DND-41 (cell line): Measurements from ENCODE around the gene PRRC2B.

ENCODE experiments used
- EZH2 ChIP-seq: IDR thresholded peaks from 3 replicates; pipeline ENCODE4 v1.6.1; 2012; ENCODE audit warnings: borderline replicate concordance, low read depth, mild to moderate bottlenecking, moderate library complexity, low read length, inconsistent platforms; ENCODE audit not compliant: severe bottlenecking
- TF ChIP-seq, protein P1 (sequence below): IDR thresholded peaks from 2 replicates; pipeline ENCODE4 v1.5.1; 2012; ENCODE audit warnings: borderline replicate concordance, low read length, moderate library complexity, mild to moderate bottlenecking; ENCODE audit not compliant: poor library complexity, severe bottlenecking; ENCODE audit errors: extremely low read depth

DNA sequence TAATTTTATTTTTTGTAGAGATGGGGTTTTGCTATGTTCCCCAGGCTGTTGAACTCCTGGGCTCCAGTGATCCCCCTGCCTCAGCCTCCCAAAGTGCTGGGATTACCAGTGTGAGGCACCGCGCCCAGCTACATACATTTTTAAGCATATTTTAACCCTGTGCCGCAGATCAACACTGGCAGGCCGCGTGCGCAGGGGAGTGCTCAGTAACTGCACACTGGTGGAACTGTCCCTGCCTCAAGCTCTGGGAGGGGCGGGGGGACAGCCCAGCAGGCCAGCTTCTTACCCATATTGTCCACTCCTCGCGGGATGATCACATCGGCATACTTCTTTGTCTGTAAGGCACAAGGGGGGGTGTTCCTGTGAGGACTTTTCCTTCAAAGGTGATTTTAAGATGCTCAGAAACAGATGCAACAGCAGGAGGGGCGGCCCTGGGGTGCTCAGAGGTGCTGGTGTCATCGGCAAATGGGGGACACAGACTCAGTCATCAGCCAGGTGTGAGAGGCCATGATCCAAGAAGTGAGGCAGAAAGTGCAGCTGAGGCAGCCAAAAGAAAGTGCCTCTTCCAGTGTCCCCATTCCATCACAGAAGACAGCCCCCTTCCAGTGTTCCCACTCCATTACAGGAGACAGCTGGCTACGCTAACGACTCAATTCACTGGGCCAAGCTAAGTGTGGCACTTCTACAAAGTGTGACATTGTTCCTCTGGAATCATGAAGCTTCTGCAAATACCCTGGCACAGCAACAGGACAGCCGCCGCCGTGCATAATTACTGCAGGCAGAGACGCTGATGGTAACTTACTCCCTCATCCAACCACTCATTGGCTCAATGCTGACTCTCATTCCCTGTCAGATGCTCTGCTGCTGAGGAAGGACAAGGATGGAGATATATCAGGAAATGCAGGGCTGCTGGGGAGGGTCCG is 132.0 kb downstream of the PRRC2B start:
- TF ChIP-seq, protein P1, sequence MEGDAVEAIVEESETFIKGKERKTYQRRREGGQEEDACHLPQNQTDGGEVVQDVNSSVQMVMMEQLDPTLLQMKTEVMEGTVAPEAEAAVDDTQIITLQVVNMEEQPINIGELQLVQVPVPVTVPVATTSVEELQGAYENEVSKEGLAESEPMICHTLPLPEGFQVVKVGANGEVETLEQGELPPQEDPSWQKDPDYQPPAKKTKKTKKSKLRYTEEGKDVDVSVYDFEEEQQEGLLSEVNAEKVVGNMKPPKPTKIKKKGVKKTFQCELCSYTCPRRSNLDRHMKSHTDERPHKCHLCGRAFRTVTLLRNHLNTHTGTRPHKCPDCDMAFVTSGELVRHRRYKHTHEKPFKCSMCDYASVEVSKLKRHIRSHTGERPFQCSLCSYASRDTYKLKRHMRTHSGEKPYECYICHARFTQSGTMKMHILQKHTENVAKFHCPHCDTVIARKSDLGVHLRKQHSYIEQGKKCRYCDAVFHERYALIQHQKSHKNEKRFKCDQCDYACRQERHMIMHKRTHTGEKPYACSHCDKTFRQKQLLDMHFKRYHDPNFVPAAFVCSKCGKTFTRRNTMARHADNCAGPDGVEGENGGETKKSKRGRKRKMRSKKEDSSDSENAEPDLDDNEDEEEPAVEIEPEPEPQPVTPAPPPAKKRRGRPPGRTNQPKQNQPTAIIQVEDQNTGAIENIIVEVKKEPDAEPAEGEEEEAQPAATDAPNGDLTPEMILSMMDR, result no peak
- no peak for TF ChIP-seq EZH2
